ENCODE results near the gene C11orf68. TPM values are rescaled to one million over a fixed set of nuclear protein-coding genes. Genes with fewer than 3 reads are reported as not detected.

The C11orf68 gene
- total and polyA plus RNA-seq, 10 of the 15 experiments (the other 5 are each of a cell fraction or from before 2014, with no cell fraction given), result 3.0 to 25.4 (median 16.7) TPM

- TF ChIP-seq LARP7 (IDR thresholded peaks at IDR 0.05), result 0 out of 2 replicates have a peak, but pooled peaks have one; percentile 54
- TF ChIP-seq JUND (IDR thresholded peaks at IDR 0.05; ENCODE audit: low read depth, low read length), result no peak
- TF ChIP-seq RCOR1 (conservative IDR thresholded peaks at IDR 0.05; ENCODE audit: low read depth, low read length), result no peak
- no peak for TF ChIP-seq BMI1 (IDR thresholded peaks at IDR 0.05; ENCODE audit: borderline replicate concordance)
- no peak for TF ChIP-seq SUPT20H (IDR thresholded peaks at IDR 0.05; ENCODE audit: borderline replicate concordance, control insufficient read depth, low read depth, low read length)
- no peak for TF ChIP-seq HDAC6 (IDR thresholded peaks at IDR 0.05; ENCODE audit: unreplicated experiment)
- no peak; the same call in 1 of the 2 replicates for TF ChIP-seq FOXK2 (IDR thresholded peaks at IDR 0.05)
- TF ChIP-seq BACH1 (IDR thresholded peaks at IDR 0.05; ENCODE audit: borderline replicate concordance), result peak; percentile 72; the same call in 1 of the 2 replicates
- TF ChIP-seq STAT1 (conservative IDR thresholded peaks at IDR 0.05), result 0 out of 2 replicates have a peak, but pooled peaks have one; percentile 37
- TF ChIP-seq PRDM15 (CRISPR knock-in tag; IDR thresholded peaks at IDR 0.05), result no peak
- TF ChIP-seq CBFB (IDR thresholded peaks at IDR 0.05; ENCODE audit: low read depth), result peak; percentile 27; the same call in 1 of the 2 replicates
- peak; percentile 81 for TF ChIP-seq SMARCA5 (IDR thresholded peaks at IDR 0.05)
- TF ChIP-seq RB1 (IDR thresholded peaks at IDR 0.05; ENCODE audit: borderline replicate concordance), result peak; percentile 87; the same call in 1 of the 2 replicates
- peak; percentile 73; the same call in 1 of the 2 replicates for TF ChIP-seq ZNF687 (IDR thresholded peaks at IDR 0.05)
- TF ChIP-seq SKIL (IDR thresholded peaks at IDR 0.05; ENCODE audit: low read depth, poor library complexity, severe bottlenecking), result no peak
- no peak for TF ChIP-seq RELA (IDR thresholded peaks at IDR 0.05; ENCODE audit: borderline replicate concordance, partially characterized antibody)
- TF ChIP-seq BCLAF1 (IDR thresholded peaks at IDR 0.05), result no peak
Observed at GRCh38 chr11:65888163-65888814, 30.6 kb downstream of the C11orf68 start, which contains the start of gene FIBP (continued).

Measured in GM12878 (cell line).